Fibroblast of skin of left quadriceps (primary cell): ENCODE measurements around the gene TNFRSF17.
"Not testable (repeated sequence)": the region's sequence is repeated elsewhere in the genome, so short reads cannot be mapped to it uniquely, and the experiment has no call there.

Source experiments
- DNase-seq, 2 experiments: peaks; one replicate each; pipeline ENCODE4 v3.0.0-alpha.2; 2013; ENCODE audit warnings: low read depth in 2 of 2

TNFRSF17 gene

DNA sequence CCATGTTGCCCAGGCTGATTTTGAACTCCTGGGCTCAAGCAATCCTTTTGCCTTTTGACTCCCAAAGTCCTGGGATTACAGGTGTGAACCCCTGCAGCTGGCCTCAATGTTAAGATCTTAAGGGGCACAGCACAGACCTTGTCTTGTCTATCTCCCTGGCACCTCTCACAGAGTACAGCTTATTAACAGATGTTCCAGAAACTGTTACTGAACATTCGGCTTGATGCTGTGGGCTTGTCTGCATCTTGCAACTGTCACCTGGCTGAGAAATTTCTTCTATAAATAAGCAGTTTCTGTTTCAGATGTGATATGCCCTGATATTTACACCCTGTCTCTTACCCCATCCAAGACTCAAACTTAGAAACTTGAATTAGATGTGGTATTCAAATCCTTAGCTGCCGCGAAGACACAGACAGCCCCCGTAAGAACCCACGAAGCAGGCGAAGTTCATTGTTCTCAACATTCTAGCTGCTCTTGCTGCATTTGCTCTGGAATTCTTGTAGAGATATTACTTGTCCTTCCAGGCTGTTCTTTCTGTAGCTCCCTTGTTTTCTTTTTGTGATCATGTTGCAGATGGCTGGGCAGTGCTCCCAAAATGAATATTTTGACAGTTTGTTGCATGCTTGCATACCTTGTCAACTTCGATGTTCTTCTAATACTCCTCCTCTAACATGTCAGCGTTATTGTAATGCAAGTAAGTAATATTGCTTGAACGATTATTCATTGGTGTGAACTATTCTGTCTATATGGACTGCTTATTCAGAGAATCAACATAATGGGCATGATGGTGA lies at the start of gene TNFRSF17:
Gene TNFRSF17 (plus strand): TSS at position 450 of the 791 bp plus-strand sequence. CDS start 115 bp downstream, at position 565.
- DNase-seq, result no peak

DNA sequence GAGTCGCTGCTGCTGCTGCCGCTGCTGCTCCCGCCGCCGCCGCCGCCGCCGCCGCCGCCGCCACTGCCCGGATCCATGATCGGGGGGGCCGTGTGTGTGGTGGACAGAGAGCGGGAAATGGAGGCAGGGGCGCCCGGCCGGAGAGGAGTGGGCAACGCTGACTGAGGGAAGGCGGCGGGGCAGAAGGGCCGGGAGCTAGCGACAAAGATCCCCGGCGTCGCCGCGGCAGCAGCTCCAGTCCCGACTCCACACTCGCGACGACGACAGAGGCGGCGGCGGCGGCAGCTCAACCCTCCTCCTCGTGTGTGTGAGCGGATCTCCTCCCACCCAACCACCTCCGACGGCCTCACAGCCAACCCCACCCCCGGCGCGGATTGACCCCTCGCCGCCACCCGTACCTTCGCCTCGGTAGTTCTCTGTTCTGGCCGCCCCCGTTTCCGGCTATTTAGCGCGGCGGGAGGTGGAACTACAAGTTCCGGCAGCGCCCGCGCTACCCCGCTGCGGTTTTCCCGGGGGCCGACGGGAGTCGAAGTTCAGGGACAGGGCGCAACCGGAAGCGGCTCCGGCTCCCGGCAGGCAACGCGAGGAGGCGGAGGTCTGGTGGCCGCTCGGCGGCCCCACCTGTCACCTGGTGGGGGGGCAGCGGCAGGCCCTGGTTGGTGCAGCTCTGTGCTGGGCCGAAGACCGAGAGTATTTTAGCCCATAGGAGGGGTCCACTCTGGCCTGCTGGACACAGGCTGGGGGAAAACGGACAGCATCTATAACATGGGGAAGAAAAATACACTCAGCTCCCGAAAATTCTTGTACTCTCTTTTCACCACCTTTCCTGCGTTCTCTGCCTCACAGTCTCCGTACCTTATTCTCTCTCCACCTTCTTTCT lies 49.1 kb upstream of the TNFRSF17 start, which contains the start of gene GSPT1:
Gene GSPT1 (minus strand): TSS at position 313 of the 880 bp plus-strand sequence. CDS start 236 bp downstream, at position 77.
- DNase-seq, result peak; percentile 96

DNA sequence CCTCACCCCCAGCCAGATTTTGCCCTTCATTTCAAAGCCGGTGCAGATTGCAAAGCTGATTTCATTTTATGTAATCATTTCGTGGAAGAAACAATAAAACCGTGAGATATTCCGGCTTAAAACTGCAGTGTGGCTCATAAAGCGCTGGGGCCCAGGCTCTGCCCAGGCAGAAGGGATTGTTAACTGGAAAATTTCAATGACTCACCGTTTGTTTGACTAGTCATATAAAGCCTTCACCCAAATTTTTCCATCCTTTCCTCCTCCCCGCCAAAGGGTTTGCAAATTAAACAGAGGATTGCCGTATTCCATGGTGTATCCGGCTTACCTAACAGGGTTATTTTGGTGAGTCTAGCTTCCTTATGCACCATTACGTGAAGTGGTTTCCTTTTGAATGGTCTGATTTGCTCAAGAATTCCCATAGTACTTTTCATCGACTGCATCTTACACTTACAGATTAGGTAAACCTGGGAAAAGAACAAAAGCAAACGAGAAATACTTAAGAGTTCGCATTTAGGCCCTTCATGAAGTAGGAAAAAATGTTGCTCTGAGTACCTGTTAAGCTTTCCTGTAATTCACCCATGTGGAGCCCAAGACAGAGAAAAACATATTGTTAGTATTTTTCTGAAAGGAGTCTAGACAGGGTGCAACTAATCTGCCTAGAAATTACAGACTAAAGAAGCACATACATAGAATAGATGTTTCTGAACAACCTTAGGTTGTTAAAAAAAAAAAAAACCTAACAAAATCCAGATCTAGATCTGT lies 48.3 kb upstream of the TNFRSF17 start:
- no peak for DNase-seq

DNA sequence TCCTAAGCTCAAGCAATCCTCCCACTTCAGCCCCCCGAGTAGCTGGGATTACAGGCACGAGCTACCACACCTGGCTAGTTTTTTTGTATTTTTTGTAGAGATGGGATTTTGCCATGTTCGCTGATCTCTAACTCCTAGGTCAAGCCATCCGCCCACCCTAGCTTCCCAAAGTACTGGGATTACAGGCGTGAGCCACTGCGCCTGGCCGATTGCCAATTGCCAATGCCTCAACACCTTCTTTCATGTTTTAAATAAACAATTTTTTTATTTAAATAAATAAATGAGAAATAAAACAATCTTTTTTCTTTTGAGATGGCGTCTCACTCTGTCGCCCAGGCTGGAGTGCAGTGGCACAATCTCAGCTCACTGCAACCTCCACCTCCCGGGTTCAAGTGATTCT lies 41.0 kb upstream of the TNFRSF17 start:
- not testable (repeated sequence) for DNase-seq

DNA sequence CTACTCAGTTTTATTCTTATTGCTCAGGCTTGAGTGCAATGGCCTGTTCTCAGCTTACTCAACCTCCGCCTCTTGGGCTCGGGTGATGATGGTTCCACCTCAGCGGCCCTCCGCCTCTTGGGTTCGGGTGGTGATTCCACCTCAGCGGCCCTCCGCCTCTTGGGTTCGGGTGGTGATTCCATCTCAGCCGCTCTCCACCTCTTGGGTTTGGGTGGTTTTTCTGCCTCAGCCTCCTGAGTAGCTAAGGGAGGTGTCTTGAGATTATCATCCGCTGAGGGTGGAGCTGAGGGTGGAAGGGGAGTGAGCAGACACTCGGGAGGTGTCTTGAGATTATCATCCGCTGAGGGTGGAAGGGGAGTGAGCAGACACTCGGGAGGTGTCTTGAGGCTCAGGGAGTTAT lies 37.7 kb upstream of the TNFRSF17 start:
- DNase-seq, result not testable (repeated sequence)

DNA sequence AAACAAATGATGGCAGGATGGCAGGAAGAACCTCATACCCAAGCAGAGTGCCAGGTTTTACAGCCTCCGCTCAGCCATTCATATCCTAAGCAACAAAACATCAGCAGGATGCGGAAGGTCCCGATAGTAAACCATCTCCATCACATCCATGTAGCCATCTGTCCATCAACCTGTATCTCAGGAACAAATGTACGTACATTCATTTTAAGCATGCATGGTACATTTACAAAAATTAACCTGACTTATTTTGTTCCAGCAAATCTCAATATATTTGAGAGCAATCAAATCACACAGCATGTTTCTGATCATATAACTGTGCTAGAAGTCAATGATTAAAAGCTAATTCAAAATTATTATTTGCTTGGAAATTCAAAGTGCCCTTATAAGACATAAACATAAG lies 23.1 kb upstream of the TNFRSF17 start, which contains the start of gene NPIPB2:
Gene NPIPB2 (minus strand): TSS at position 101 of the 400 bp plus-strand sequence. CDS start 0 bp downstream, at position 101.
- DNase-seq, result not testable (repeated sequence)

DNA sequence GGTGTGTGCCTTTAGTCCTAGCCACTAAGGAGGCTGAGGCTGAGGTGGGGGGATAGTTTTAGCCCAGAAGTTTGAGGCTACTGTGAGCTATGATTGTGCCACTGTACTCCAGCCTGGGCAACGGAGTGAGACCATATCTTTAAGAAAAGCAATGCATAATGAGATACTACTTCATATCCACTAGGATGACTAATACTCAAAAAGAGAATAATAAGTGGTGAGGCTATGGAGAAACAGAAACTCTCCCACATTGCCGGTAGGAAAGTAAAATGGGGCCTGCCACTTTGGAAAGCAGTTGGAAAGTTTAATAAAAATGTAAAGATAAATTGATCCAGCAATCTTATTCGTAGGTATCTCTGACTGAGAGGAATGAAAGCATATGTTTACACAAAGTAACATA lies 18.6 kb upstream of the TNFRSF17 start:
- DNase-seq, result no peak

DNA sequence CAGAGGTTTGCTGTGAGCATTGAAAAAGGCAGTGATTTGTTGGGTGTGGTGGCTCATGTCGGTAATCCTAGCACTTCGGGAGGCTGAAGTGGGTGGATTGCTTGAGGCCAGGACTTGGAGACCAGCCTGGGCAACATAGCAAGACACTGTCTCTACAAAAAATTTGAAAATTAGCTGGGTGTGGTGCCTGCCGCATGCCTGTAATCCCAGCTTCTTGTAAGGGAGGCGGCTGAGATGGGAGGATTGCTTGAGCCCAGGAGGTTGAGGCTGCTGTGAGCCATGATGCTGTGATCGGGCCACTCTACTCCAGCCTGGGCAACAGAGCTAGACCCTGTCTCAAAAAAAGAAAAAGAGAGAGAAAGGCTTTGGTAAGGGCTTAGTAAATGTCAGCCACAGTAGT lies 16.2 kb upstream of the TNFRSF17 start:
- no peak for DNase-seq

DNA sequence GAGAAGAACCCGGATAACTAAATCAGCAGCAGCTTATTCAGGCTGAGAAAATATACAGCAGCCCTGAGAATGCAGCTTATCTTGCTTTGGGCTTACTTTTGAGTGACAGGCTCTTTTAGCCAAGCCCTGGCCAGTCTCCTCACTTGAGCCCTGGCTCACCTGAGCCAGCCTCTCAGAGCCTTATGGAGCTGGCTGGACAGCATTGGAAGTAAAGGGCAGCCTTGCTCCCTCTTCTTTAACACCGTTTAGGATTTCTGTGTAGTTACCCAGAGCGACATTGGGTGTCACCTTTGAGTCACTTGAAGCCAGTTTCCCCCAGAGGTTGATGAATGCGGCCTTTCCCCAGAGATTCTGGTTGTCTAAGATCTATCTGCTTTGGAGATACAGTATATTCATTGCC lies 15.5 kb upstream of the TNFRSF17 start:
- peak; percentile 24 to 34 for DNase-seq

DNA sequence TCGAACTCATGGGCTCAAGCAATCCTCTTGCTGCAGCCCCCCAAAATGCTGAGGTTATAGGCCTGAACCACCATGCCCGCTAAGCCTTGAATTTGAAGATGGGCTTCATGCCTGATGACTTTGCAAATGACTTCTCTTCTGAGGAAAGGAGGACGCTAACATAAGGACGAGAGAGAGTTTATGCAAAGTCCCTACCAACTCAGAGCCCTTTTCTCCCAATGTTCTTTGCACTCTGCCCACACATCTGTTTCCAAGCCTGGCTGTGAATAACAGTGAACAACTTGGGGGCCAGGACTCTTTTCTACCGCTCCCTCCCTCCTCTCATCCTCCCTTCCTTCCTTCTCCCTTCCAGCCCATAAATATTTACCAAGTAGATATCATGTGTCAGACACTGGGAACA lies 14.6 kb upstream of the TNFRSF17 start:
- no peak for DNase-seq

DNA sequence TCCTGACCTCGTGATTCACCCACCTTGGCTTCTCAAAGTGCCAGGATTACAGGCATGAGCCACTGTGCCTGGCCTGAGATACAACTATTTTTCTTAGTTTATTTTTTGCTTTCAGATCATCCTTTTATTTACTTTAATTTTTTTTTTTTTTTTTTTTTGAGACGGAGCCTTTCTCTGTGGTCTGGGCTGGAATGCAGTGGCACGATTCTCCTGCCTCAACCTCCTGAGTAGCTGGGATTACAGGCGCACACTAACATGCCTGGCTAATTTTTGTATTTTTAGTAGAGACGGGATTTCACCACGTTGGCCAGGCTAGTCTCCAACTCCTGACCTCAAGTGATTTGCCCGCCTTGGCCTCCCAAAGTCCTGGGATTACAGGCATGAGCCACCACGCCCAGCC lies 11.4 kb upstream of the TNFRSF17 start:
- not testable (repeated sequence) for DNase-seq

DNA sequence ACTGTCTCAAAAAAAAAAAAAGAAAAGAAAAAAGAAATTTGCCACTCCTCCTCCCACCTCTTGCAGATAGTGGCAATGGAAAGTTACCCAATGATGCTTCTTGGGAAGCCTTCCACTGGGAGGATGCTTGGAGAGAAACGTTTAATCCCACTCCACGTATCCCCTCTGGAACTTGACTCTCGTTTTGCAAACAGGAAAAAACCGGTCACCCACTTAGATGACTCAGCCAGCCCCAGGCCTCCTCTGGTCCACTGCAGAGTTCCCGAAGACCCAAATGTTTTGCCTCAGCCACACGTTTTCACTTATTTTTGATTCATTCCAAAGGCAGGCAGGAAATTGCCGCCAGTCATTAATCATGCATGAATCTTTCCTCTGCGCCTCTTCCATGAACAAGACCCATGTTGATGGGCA lies 9.3 kb upstream of the TNFRSF17 start:
- peak; percentile 96 to 97 for DNase-seq

DNA sequence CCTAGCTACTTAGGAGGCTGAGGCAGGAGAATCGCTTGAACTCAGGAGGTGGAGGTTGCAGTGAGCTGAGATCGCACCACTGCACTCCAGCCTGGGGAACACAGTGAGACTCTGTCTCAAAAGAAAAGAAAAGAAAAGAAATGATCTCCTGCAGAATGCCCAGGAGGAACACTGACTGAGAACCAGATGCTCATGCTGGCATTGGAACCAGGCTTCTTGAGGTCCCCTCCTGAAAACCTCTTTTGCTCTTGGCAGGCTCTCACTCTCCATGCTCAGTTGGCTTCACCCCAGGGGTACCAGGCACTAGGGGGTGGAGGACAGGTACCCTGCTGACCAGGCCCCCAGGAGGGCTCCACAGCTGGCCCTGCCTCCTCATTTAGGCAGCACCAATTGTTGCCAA lies 8.5 kb upstream of the TNFRSF17 start:
- no peak for DNase-seq

DNA sequence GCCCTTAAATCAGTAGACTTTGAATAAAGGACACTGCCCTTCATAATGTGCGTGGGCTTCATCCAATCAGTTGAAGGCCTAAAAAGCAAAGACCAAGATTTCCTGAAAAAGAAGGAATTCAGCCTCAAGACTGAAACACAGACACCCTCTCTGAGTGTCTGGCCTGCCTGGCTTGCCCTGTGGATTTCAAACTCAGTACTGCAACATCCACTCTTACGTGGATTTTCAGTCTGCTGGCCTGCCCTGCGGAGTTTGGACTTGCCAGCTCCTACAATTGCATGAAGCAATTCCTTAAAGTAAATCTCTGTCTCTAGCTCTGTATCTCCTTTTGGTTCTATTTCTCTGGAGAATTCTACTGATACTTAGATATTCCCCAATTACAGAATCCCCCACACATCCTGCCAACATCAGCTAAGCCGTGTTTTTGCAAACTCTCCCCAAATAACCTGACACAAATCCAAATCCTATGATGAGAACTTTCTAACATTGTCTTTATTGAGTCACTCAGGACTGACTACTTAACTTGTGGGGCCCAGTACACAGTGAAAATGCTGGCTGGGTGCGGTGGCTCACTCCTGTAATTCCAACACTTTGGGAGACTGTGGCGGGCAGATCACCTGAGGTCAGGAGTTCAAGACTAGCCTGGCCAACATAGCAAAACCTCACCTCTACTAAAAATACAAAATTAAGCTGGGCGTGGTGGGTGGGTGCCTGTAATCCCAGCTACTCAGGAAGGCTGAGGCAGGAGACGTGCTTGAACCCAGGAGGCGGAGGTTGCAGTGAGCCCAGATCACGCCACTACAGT lies 7.2 kb upstream of the TNFRSF17 start:
- DNase-seq, result no peak

DNA sequence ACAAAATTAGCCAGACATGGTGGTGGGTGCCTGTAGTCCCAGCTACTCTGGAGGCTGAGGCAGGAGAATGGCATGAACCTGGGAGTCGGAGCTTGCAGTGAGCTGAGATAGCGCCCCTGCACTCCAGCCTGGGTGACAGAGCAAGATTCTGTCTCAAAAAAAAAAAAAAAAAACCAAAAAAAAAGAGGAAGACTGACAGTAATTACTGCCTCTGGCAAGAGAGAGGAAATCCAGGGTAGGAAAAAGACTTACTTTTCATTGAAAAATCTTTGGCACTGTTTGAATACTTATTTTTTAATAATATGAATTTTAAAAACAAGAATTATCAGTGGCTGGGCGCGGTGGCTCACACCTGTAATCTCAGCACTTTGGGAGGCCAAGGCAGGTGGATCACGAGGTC lies 2.6 kb upstream of the TNFRSF17 start:
- DNase-seq, result not testable (repeated sequence)

DNA sequence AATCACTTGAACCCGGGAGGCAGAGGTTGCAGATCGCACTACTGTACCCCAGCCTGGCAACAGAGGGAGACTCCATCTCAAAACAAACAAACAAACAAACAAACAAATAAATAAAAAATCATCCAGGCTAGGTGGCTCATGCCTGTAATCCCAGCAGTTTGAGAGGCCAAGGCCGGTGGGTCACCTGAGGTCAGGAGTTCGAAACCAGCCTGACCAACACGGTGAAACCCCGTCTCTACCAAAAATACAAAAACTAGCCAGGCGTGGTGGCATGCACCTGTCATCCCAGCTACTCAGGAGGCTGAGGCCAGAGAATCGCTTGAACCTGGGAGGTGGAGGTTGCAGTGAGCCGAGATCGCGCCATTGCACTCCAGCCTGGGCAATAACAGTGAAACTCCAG lies 2.0 kb upstream of the TNFRSF17 start:
- DNase-seq, result not testable (repeated sequence)

DNA sequence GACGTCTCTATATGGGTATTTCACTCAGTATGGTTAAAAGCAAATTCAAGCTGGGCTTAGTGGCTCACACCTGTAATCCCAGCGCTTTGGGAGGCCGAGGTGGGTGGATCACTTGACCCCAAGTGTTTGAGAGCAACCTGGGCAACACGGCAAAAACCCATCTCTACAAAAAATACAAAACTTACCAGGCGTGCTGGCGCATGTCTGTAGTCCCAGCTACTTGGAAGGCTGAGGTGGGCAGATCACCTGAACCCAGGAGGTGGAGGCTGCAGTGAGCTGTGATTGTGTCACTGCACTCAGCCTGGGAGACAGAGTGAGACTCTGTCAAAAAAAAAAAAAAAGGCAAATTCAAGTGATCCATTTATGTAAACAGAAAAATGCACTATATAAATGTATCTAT lies 1.3 kb upstream of the TNFRSF17 start:
- no peak for DNase-seq

DNA sequence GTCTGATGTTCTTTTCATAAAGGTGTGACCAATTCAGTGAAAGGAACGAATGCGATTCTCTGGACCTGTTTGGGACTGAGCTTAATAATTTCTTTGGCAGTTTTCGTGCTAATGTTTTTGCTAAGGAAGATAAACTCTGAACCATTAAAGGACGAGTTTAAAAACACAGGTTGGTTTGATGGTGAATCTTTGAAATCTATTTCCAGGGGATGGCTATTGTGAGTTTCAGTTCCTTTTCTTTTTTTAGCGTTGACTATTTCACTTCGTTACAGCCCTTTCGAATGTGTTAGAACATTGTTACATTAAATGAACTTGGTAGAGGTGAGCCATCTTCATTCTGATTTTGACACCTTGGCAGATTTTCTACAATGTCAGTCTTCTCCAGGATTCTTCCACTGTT lies 1.2 kb downstream of the TNFRSF17 start:
- no peak for DNase-seq

DNA sequence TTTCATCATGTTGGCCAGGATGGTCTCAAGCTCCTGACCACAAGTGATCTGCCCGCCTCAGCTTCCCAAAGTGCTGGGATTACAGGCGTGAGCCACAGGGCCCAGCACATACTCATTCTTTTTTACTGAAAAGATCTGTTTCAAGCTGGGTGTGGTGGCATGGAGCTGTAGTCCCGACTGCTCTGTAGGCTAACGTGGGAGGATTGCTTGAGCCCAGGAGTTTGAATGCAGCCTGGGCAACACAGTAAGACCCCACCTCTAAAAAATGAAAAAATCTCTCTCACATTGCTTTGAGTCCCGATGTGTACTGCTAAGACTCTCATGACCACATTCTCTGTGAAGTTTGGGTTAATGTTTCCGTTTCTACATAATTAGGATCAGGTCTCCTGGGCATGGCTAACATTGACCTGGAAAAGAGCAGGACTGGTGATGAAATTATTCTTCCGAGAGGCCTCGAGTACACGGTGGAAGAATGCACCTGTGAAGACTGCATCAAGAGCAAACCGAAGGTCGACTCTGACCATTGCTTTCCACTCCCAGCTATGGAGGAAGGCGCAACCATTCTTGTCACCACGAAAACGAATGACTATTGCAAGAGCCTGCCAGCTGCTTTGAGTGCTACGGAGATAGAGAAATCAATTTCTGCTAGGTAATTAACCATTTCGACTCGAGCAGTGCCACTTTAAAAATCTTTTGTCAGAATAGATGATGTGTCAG lies 2.3 kb downstream of the TNFRSF17 start:
- DNase-seq, result no peak

DNA sequence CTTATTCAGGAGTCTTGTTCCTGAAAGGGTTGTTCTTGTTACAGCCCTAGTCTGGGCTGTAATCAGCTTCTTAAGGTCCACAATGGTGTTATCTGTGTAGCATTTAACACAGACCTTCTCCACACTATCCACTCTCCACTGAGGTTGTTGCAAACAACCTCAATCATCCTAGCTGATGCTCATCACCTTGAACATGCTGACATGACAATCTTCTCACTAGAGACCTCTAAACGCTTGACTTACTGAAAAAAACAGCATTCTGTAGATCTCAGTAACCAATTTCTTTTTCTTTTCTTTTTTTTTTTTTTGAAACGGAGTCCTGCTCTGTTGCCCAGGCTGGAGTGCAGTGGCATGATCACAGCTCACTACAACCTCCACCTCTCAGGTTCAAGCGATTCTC lies 3.6 kb downstream of the TNFRSF17 start:
- DNase-seq, result no peak
